Thoracic aorta (tissue), 2 donors: ENCODE data around the gene ADAMTS8. TPM values are rescaled to one million over a fixed set of nuclear protein-coding genes. Genes with fewer than 3 reads are reported as not detected.

ENCODE experiments used
- ATAC-seq: fragments of 150-250 bp; one replicate; pipeline ENCODE4 v1.8.0; 2017; ENCODE audit warnings: low read depth; ENCODE audit not compliant: insufficient number of reproducible peaks, low FRiP score
- DNase-seq: peaks from one replicate; pipeline ENCODE4 v3.0.0-alpha.2; 2020; ENCODE audit warnings: low spot score
- H3K27ac ChIP-seq, 2 donors: fragments of 200-600 bp; sonication (generic); 1 replicate in 1 of 2; 2 replicates in 1 of 2; pipeline ENCODE4 v1.5.1; 2016; ENCODE audit warnings: mild to moderate bottlenecking in 2 of 2, moderate library complexity in 2 of 2
- H3K27me3 ChIP-seq: fragments of 200-600 bp; sonication (generic); replicated peaks from 2 replicates; pipeline ENCODE4 v1.6.0; 2016; ENCODE audit warnings: mild to moderate bottlenecking; ENCODE audit not compliant: insufficient read depth
- H3K36me3 ChIP-seq: fragments of 200-600 bp; sonication (generic); one replicate; pipeline ENCODE4 v1.5.1; 2016
- H3K4me1 ChIP-seq, 2 donors: fragments of 200-600 bp; sonication (generic); 1 replicate in 1 of 2; 2 replicates in 1 of 2; pipeline versions ENCODE4 v1.5.1 to v1.6.0; 2016; ENCODE audit warnings: low read depth in 2 of 2, mild to moderate bottlenecking in 1 of 2; ENCODE audit not compliant: control insufficient read depth in 1 of 2
- H3K4me3 ChIP-seq: fragments of 200-600 bp; sonication (generic); 2 replicates; pipeline ENCODE4 v1.5.1; 2016; ENCODE audit warnings: mild to moderate bottlenecking
- H3K9me3 ChIP-seq: fragments of 200-600 bp; sonication (generic); 2 replicates; pipeline ENCODE4 v1.5.1; 2016
- total RNA-seq, 2 donors: library from RNA; depleted of rRNA; stranded (reverse); fragments of >200 nt; gene quantifications; one replicate each; pipeline versions ENCODE4 v1.1.0 to v1.2.3, GENCODE V29; 2016
- TF ChIP-seq, protein P1 (sequence below): fragments of 200-600 bp; sonication (generic); IDR thresholded peaks from one replicate; pipeline ENCODE4 v1.5.1; 2019; ENCODE audit warnings: antibody characterized with exemption

ADAMTS8 gene
- total RNA-seq, 2 donors from 2014 or later, result 5.3 to 17.6 TPM

DNA sequence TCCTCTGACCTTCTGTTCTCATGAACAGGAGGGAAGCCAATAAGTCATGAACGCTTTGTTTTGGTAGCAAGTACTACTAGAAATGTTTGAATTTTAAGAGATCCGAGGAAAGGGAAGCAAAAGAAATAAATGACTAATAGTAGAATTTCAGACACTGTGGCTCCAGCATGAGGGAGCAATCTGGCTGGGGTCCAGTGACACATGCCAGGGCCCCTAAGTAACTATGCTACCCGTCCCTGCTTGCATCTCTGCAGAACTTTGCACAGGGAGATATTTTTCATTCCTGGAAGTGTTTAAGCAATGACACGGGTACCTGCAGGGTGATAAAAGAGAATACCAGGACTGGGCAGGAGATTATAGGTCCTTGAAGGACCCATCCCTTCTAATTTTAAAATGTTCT lies 7.3 kb upstream of the ADAMTS8 start:
- ATAC-seq, result no peak

DNA sequence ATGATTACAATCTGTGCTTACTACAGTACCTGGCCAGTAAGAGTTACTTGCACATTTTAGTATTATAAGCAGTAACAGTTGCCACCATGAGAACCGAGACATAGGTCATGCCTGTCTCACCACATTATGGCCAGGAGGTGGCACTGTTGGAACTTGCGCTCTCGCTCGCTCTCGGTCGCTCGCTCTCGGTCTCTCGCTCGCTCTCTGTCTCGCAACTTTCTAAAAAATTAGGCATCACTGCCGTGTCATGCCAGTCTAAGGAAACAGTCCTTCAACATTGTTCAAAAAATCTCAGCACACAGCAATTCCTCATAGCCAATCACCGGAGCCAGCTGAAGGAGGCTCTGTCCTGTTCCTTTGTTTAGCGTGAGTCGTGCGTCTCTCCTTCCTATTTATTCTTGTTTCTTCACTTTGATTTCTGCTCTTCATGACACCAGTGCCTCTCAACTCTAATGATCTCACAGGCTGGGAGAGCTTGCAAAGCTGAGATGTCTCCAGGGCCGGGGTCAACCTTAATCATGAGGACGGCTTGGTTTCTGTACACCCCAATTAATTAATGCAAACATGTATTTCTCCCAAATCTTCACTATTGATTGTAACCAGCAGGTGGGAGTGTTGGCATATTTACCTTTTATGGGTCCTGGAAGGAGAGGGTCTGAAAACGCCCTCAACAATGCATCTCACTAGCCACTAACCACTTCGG lies 6.3 kb upstream of the ADAMTS8 start:
- TF ChIP-seq, protein P1, sequence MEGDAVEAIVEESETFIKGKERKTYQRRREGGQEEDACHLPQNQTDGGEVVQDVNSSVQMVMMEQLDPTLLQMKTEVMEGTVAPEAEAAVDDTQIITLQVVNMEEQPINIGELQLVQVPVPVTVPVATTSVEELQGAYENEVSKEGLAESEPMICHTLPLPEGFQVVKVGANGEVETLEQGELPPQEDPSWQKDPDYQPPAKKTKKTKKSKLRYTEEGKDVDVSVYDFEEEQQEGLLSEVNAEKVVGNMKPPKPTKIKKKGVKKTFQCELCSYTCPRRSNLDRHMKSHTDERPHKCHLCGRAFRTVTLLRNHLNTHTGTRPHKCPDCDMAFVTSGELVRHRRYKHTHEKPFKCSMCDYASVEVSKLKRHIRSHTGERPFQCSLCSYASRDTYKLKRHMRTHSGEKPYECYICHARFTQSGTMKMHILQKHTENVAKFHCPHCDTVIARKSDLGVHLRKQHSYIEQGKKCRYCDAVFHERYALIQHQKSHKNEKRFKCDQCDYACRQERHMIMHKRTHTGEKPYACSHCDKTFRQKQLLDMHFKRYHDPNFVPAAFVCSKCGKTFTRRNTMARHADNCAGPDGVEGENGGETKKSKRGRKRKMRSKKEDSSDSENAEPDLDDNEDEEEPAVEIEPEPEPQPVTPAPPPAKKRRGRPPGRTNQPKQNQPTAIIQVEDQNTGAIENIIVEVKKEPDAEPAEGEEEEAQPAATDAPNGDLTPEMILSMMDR, result peak; percentile 79
- peak overlapping the region; percentile 82 for H3K4me3 ChIP-seq
- no peaks in the 10 kb centered on the region for H3K9me3 ChIP-seq
- no peak for DNase-seq
- ATAC-seq, result peak; percentile 84
- H3K36me3 ChIP-seq, result no peaks in the 10 kb centered on the region
- H3K27me3 ChIP-seq, result no peaks in the 10 kb centered on the region
- peaks cover 0 to 20% of the 10 kb centered on the region in 2 donors for H3K4me1 ChIP-seq
- H3K27ac ChIP-seq, result peak overlapping the region; percentile 57 to 68

More for the DNA sequence above, 7.3 kb upstream of the ADAMTS8 start:
- peaks cover 0 to 20% of the 10 kb centered on the region in 2 donors for H3K4me1 ChIP-seq
- H3K4me3 ChIP-seq, result no peak overlapping the region
- no peaks in the 10 kb centered on the region for H3K9me3 ChIP-seq
- no peaks in the 10 kb centered on the region for H3K36me3 ChIP-seq
- H3K27me3 ChIP-seq, result no peaks in the 10 kb centered on the region
- H3K27ac ChIP-seq, result no peak overlapping the region
- TF ChIP-seq, protein P1, result no peak
- DNase-seq, result no peak

DNA sequence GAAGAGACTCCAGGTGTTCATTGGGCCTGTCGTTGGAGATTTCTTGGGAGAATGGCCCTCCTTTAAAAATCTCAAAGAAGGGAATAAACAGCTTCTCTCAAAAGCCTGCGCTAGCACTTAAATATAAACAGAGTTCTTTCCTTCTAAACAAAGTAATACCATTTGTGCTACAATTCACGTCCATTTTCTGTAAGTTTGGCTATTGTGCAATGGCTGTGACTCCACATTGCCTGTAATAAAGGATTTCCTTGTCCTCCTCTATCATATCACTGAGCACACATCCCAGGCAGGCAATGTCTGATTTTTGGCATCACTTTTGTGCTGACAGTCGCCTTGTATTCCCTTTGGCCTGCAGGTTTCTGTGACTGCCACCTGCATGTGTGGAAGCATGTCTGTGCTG lies 4.9 kb upstream of the ADAMTS8 start:
- Histone ChIP-seq H3K9me3 (no peaks in the 10 kb centered on the region), H3K27me3 (no peaks in the 10 kb centered on the region), H3K36me3 (no peaks in the 10 kb centered on the region), H3K27ac (no peak overlapping the region), H3K4me1 (peaks cover 4 to 26% of the 10 kb centered on the region in 2 donors), H3K4me3 (no peak overlapping the region)
- TF ChIP-seq, protein P1, result no peak
- no peak for DNase-seq
- no peak for ATAC-seq

DNA sequence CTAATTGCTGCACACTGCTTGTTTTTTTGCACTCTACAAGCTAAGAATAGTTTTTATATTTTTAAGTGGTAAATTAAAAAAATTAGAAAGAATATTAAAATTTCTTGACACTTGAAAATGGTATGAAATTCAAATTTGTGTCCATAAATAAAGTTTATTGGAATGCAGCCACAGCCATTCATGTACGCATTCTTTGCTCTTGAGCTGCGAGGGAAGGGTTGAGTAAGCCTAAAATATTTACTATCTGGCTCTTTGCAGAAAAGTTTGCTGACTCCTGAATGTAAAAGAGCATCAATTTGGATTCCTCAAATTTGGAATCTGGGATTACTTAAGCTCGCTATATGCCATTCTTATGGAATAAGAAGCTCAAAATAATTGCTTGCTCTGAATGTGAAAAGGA lies 3.4 kb upstream of the ADAMTS8 start:
- DNase-seq, result no peak
- TF ChIP-seq, protein P1, result no peak
- Histone ChIP-seq H3K4me1 (peaks cover 4 to 30% of the 10 kb centered on the region in 2 donors), H3K36me3 (no peaks in the 10 kb centered on the region), H3K4me3 (no peak overlapping the region), H3K9me3 (no peaks in the 10 kb centered on the region), H3K27me3 (no peaks in the 10 kb centered on the region), H3K27ac (no peak overlapping the region)
- no peak for ATAC-seq

DNA sequence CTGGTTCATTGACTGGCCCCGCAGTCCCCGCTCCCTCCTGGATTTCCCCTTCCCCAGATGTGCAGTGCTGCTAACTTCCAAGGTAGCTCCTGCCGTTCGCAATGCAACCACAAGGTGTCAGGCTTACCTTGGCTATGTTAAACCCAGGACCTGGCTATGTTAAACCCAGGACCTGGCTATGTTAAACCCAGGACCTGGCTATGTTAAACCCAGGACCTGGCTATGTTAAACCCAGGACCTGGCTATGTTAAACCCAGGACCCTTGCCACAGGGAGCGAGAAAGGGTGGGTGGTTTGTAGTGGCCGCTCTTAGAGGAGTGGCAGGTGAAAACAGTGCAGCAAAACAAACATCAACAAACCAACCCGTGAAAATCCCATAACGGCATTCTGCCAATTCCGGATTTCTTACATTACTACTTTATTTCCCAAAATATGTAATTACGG lies 2.9 kb upstream of the ADAMTS8 start:
- Histone ChIP-seq H3K4me3 (no peak overlapping the region), H3K4me1 (peaks cover 4 to 34% of the 10 kb centered on the region in 2 donors), H3K27ac (no peak overlapping the region), H3K36me3 (no peaks in the 10 kb centered on the region), H3K27me3 (no peaks in the 10 kb centered on the region), H3K9me3 (no peaks in the 10 kb centered on the region)
- TF ChIP-seq, protein P1, result peak; percentile 81
- DNase-seq (no peak), ATAC-seq (no peak)
